Stimulated activated CD4-positive, alpha-beta T cell treated with anti-CD3 and anti-CD28 coated beads, TNF-alpha, amount 100 ng/mL, for 1 hour (primary cell): ENCODE data around the gene CCDC89.
"Not testable (repeated sequence)": the region's sequence is repeated elsewhere in the genome, so short reads cannot be mapped to it uniquely, and the experiment has no call there.

Source experiments
- DNase-seq, 3 donors: peaks; one replicate each; pipeline ENCODE4 v3.0.0-alpha.2; 2020; ENCODE audit warnings: low read depth in 3 of 3, low spot score in 1 of 3

Gene CCDC89

GRCh38 chr11:85654343-85654742 lies 31.7 kb downstream of the CCDC89 start:
- not testable (repeated sequence) for DNase-seq

- DNase-seq, result no peak
Measured at GRCh38 chr11:85652786-85653447, 33.1 kb downstream of the CCDC89 start.

- no peak for DNase-seq
Measured at GRCh38 chr11:85651118-85651517, 34.9 kb downstream of the CCDC89 start.

GRCh38 chr11:85647604-85648299 lies 38.2 kb downstream of the CCDC89 start, which contains the start of gene TMEM126A:
Gene TMEM126A (plus strand): TSS chr11:85647967. CDS start chr11:85650256, 2,289 bp downstream.
- peak; percentile 70 to 89 (median 72) for DNase-seq

GRCh38 chr11:85647078-85647477 lies 38.9 kb downstream of the CCDC89 start:
- DNase-seq, result no peak

GRCh38 chr11:85643191-85643614 lies 42.8 kb downstream of the CCDC89 start:
- no peak for DNase-seq

GRCh38 chr11:85634747-85635146 lies 51.2 kb downstream of the CCDC89 start:
- DNase-seq, result no peak
